OCI-M2 (cell line): ENCODE data around the gene GSG1L.

ENCODE experiments used
- DNase-seq: peaks from one replicate; lab custom pipeline; 2025; ENCODE audit not compliant: unreplicated experiment; lab: John Stamatoyannopoulos, UW

GSG1L gene

DNA sequence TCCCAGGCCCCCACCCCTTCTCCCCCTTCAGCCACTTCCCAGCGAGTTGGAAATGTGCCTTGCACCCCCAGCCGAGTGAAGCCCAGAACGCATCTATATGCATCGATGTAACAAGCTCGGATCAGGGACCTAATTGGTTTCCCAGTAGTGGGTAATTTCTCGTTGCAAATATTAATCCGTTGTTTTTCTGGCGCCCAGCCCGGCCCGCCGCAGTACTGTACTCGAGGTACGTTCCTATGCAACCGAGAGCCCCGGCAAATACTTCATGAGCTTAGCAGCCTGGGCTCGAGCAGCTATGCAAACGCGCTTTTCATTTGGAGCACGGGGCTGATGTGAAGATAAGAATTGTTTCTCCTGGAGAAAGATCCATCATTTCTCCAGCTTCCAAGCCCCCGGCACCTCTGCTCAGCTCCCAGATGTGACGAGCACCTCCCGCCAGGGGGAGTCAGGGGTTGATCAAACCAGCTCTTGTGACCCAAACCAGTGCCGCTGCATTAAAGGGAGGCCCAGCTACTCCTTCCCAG, 283.8 kb downstream of the GSG1L start:
- DNase-seq = no peak

DNA sequence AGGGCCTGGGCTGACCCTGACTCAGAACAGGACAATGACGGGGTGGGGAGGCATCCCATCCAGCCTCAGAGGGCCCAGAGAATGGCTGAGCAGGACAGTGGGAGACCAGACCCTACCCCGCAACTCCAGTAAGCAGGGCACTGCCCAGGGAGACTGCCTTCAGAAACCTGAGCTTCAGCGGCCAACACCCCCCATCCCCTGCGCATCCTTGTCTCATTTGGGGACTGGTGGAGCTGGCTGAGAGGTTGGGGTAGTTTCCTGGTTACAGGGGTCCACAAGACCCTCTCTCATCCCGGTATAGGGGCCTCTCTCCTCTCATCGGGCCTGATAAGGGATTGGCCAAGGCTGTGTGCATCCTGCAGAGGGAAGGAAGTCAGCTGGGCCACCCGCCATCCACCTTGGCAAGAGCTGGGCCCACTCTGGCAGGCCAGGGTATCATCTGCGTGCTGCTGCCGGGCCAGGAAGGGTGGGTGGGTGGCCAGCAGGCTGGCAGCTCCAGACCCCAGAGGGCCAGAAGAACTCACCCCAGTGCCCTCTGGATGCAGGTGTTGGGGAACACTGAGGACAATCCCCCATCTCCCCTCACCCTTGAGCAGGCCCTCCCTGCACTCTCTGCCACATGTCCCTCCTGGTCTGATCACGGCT, 284.5 kb downstream of the GSG1L start:
- DNase-seq = no peak

DNA sequence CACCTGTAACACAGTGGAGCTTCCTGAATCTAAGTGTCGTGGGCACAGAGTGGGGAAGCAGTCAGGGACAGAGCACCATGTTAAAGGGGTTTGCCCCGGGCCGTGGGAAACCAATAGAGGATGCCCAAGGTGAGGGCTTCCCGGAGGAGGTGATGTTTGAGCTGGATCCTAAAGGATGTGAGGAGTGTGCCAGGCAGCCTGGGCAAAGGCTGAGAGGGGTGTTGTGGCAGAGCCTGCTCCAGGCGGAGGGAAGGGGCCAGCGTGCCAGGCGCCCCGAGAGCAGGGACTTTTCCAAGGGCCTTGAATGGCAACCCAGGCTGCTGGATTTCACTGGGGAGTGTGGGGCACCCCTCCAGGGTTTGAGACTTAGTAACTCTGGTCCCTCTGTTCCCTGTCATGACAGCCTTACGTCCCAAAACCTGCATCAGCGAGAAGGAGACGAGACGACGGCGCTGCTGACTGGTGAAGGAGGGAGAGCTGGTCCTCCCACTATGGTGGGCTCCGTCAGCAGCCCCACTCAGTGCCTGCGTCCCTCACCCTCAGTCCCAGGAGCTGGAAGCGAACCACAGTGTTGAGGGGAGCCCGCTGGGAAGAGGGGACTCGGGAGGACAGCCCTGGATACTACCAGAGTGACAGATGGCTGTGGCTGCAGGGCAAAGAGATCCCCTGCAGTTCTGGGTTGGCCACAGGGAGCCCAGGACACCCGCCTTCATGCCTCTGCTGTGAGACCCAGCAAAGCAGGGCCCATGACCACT, 285.2 kb downstream of the GSG1L start:
- no peak for DNase-seq

DNA sequence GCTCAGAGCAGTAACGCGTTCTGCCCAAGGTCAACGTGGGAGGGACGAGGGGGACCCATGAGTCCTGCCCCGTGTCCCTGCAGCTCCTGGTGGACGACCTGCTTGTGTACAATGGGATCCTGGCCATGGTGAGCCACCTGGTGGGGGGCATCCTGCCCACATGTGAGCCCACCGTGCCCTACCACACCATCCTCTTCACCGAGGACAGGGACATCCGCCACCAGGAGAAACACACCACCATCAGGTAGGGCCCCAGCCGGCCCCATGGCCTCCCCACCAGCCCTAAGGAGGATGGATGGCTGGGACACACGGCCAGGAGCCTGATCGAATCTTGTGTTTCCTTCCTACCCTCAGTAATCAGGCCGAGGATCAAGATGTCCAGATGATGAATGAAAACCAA, 286.0 kb downstream of the GSG1L start:
- no peak for DNase-seq

DNA sequence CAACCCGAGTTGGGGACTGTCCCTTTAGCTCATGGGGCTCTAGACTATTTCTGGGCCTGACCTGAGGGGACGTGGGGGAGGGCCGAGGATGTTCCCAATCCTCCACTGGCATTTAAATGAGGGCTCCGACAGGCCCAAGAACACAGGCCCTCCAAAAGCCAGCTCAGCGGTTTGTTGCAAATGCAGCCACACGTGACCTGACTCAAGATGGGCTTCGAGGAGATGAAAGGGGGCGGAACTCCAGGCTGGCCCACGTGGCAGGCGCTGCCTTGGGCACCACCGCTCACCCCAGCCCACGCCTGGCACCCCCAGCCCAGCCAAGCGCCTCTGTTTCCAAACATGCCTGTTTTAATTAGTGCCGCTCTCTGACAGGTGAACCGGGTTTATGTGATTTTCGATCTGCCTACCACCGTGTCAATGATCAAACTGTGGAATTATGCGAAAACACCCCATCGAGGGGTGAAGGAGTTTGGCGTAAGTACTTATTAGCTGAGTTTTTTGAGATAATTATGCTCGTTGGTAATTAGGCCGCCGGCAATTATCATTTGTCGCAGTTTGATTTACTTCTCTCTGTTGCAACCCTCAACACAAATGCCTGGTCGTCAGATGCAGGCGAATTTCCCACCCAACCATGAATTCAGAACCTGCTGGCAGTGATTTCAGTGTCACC, 286.8 kb downstream of the GSG1L start:
- no peak for DNase-seq

DNA sequence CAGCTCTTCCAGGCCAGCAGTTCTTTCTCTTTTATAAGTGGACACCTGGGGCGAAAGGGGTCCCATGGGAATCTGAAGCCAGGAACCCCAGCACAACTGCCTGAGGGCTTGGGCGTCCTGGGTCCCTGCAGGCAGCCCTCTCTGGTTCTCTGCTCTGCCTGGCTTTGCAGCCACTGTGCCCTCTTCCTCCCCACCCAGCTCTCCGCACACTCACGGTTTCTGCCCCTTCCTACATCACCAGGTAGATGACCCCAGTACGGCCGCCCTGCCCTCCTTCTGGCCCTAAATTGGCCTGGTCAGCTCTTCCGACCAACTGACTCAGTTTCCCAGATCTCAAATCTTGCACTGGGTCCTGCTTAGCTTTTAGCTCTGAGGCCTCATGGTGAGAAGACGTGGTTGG, 288.3 kb downstream of the GSG1L start:
- no peak for DNase-seq

DNA sequence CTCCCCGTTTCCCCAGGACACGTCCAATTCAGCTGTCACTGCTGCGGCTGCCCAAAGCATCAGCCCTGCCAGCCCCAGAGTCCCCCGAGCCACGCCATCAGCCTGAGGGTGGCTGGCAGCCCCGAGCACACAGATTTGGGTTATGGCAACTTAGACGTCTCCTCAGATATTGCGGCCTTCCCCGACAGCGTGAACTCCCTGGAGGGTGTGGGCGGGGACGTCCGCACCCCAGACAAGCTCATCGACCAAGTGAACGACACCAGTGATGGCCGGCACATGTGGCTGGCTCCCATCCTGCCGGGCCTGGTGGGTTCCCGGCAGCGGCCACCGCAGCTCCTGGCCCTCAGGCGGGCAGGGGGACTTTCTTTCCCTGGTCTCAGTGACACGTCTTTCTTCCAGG, 288.7 kb downstream of the GSG1L start:
- no peak for DNase-seq

DNA sequence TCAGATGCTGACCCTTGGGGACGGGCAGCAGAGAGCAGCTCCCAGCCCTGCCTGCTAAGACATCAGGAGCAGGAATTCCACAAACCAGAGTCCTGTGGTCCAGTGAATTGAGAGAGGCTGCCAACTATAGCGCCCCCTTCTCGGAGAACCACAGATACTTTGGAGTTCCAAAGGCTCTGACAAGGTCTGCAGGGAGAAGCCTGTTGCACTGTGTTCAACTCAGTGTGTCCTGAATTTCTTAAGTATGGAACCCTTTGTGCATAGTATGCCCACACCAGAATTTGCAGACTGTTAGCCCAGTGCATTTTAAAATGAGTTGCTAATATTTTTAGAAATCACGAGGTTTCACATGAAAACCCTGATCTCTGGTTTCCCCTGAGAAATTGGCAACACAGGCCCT, 290.2 kb downstream of the GSG1L start:
- DNase-seq = no peak

DNA sequence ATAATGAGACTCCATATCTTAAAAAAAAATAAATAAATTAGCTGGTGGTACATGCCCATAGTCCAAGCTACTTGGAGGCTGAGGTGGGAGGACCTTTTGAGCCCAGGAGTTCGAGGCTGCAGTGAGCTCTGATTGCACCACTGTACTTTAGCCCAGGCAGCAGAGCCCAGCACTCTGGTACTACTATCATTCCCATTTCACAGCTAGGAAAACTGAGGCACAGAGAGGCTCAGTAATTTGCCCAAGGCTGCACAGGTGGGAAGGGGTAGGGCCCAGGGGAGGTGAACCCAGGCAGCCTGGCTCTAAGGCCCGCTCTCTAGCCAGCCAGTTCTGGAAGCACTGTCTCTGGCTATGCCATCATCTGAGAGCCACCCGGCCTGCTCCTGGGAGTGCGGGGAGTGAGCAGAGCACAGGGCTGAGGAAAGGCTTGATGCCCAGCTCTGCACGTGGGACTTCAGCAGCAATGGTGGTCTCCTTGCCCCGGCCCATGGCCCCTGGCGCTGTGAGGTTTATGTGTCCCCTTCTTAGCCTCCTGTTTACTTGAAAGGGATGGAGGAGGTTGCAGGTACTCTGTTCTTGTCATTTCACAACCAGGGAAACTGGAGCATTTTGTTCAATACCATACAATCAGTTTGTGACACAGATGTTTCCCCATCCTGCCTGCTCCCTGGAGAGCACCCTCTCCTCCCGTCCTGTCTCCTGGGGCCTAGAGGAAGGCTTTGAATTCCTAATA, 291.3 kb downstream of the GSG1L start:
- DNase-seq = no peak

DNA sequence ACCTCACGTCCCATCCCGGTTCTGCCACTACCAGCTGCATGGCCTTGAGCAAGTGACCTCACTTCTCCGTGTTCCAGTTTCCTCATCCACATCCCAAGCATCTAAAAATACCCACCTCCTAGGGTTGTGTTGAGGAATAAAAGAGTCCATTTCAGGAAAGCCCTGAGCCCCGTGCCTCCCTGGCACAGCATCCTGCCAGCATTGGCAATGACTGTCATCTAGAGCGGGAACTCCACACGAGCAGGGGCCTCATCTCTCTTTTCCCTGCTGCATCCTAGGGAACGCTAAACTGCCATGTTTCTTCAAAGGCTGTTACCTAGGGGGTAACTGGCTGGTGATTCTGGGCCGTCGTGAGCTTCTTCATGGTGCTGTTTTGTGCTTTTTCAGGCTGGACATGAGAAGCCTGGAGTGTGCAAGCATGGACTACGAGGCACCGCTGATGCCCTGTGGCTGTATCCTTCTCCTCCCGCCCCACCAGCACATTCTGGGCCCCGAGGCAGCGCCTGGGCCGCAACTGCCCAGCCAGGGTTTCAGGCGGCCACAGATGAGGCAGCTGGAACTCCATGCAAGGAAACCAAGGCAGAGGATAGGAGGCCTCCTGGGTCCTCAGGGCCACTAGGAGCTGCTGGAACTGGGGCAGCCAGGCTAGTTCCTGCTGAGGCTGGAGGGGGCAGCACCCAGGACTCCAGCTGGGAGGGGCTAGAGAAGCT, 292.2 kb downstream of the GSG1L start:
- DNase-seq = no peak

DNA sequence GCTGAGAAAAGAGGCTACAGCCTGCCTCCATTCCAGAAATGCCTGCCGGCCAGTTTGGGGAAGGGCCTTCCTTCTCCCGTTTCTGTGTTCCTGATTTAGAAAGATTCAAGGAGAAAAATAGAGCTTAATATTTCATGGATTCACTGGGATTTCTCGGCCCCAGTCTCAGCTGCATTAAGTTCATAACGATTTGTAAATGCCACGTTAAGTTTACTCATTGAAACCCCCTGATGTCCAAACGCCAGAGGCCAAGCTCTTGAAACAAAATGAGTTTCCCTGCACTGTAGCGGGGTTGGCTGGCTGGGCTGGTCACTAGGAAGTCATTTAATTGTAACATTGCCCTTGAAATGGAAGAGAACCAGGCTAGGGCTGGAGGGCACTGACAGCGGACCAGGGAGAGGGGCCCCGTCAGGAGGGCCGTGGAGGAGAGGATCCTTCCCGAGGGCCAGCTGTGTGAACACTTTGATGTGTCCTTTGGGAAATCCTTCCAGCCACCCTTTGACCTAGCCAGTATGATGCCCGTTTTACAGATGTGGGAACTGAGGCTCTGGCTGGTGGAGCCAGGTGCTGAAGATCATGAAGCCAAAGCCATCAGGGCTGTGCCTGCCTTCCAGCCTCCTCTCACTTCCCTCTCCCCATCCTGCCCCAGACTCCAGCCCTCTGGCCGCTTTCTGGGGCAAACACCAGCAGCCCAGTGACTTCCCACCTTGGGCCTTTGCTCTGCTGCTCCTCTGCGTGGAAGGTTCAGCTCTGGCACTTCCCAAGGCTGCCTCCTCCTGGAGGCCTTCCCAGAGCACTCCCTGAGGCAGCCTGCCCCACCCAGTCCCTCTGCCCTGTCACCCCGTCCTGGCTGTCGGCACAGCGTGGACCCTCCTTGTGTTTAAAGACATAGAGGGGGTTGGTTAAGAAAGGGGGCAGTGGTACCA, 293.0 kb downstream of the GSG1L start:
- DNase-seq = no peak

DNA sequence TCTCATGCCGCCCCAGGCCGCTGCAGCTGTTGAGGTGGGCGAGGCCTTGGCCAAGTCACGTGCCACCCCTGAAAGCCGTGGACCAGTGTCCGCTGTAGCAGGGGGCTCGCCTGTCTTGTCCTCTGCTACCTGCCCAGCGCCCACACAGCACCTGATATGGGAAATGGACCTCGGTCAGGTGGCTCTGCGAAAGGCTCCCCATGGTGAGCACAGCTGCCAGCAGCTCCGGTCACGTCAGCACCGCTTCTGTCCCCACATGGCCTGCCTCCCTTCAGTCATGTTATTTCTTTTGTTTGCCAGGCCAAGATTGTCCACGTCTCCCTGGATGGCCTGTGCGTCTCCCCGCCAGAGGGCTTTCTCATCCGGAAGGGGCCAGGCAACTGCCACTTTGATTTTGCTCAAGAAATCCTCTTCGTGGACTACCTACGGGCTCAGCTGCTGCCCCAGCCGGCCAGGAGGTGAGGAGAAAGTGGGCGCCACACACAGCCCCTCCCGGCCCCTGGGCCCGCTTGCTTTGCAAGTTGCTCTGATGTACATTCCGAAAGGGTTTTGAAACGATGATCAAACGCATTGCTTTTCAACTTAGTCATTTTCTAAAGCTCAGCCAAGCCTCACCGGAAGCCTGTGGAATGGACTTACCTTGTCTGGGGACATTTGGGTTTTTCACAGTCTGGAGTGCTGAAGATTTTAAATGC, 293.8 kb downstream of the GSG1L start:
- no peak for DNase-seq

DNA sequence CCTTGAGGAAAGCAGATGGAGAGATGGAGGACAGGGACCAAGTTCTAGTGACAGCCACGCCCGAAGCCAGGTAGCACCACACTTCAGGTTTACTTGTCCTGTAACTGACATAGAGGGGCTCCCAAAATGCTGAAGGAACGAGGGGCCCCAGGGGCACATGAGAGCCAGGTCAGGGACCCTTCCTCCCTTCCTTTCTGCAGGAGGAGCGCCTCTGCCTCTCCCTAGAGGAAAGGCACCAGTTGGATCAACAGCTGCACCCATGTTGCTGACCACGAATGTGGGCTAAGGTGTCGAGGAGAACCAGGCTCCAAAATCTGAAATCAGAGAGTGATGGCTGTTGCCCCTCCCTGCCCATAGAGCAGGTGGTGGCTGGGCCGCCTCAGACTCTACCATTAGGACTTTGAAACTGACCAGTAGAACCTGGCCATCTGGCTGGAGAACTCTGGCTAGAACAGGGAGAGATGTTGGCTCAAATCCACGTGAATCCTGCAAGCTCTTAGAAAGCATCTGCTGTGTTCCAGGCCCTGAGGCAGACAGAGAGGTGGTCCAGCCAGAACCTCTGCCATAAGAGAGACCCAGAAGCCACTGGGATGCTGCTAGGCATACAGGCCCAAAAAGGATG, 294.8 kb downstream of the GSG1L start:
- no peak for DNase-seq

DNA sequence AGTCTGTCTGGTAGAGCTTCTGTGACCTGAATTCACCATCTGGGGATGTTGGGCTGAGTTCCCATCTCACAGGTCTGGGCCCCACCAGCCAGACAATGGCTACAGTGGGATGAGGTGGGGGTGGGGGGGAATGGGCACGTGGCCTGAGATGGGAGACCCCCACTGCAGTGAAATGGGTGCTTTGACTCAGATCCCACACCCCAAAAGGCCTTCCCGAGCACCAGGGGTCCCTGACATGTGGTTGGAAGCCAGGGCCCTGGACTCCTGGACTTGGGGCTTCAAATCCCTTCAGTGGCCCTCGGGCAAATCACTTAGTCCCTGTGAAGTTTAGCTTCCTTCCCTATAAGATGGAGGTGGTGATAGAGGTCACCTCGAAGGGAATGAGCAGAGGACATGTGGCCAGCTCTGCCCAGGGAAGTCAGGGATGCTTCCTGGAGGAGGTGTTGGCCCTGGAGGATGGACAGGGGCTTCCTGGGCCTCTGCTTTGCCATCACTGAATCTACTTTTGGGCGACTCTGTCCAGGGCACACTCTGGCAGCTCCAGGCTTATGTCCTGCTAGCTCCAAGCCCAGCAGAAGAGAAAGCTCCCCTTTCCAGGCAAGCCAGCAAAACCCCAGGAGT, 295.4 kb downstream of the GSG1L start:
- no peak for DNase-seq

DNA sequence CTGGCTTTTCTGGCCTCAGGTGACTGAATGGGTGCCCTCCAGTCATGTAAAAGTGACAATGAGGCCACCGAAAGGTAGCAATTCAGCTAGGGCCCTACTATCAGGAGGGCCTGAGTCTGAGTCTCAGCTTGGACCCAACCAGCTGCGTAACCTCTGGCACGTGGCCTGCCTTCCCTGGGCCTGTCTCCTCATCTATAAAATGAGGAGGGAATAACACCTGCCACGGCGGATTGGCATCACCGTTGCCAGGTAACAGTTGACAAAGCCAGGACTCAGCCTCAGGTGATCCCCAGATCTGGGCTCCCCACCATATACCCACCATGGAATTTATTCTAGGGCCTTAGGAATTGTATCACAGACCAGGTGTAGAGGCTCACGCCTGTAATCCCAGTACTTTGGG, 296.4 kb downstream of the GSG1L start:
- DNase-seq = no peak

DNA sequence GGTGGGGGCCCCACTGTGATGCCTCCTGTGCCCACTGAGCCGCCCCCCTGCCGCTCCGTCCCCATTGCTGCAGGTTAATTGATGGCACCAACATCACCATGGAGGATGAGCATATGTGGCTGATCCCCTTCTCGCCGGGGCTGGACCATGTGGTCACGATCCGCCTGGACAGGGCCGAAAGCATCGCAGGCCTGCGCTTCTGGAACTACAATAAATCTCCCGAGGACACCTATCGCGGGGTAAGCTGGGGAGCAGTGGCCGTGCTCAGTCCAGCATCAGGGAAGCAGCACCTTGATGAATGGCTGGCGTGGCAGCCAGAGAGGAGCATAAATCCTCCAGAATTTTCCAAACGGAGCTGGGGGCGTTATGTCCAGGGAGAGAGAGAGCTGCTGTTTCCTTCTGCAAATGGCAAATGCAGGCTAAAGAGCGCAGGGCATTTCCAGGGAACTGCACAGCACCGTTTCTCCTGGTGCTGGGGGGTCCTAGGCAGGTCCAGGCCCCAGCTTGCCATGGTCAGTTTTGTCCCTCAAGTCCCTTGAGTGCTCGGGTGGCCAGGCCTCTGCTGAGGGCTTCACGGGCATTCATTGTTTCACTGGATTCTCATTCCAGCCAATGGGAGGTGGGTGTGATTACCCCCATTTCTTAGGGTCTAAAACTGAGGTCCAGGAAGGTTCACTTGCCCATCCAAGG, 297.1 kb downstream of the GSG1L start:
- no peak for DNase-seq

DNA sequence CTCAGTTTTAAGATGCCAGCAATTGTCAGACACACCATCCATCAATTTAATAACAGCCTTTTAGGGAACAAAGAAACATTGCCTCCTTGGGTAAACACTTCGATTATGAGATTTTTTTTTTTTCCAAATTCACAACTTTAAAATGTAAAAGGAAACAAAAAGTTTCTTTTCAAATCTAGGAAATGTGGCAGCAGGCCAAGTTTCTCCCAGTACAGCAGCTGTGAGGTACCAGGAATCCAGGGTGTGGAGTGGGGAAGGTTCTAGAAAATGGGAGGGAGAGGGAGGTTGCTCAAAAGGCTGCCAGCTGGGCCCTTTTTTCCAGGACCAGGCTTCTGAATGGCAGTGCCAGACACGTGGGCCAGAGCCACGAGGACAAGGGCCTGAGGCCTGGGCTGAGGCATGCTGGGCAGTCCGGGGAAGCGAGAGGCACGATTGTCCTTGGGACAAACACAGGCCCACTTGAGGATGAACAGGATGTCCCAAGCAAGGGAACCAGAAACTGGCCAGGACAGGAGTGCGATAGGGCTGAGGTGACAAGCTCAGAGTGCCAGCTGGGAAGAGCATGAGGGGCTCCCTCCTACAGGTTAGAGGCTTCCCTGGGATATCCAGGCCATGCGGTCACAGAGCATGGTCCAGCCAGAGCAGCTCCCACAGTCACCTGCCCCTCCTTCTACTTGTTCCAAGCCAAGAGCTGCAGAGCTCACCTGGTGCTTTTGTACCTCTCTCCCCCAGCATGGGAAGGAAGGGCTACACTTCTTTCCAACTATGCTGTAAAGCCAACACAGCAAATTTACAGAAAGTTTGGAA, 298.4 kb downstream of the GSG1L start:
- DNase-seq = no peak
